ENCODE data around the gene ZYG11A. TPM values are rescaled to one million over a fixed set of nuclear protein-coding genes. Genes with fewer than 3 reads are reported as not detected.

The ZYG11A gene
- total and polyA plus RNA-seq, 2 of the 13 experiments (the other 11 are each of a cell fraction or from before 2014, with no cell fraction given): not detected

GRCh38 chr1:52937433-52938182, 95.0 kb downstream of the ZYG11A start:
- POLR2A ChIA-PET: no interaction called here
- ATAC-seq: no peak

More at GRCh38 chr1:52937433-52938182, 95.0 kb downstream of the ZYG11A start:
- no TSS peak for BruUV-seq (replicated peaks)
- H3K27me3 ChIP-seq (ENCODE audit: control insufficient read depth in 1 of 2, insufficient read depth in 2 of 2, low read length in 2 of 2): no peaks in the 10 kb centered on the region
- H3K9ac ChIP-seq (ENCODE audit: insufficient read depth, low read depth, low read length): no peak overlapping the region
- H3K4me3 ChIP-seq (replicated peaks in 1 of 3; ENCODE audit: insufficient read depth in 1 of 3, low read depth in 2 of 3, low read length in 3 of 3): no peak overlapping the region
- H3K27ac ChIP-seq (ENCODE audit: extremely low read length, insufficient read depth, low read length): no peak overlapping the region
- intact Hi-C loops (cut with micrococcal nuclease; ENCODE audit: unreplicated experiment) (no loop called here), in situ Hi-C loops (cut with HindIII; ENCODE audit: extremely low pct_ligation_motif_present, low pct_unique_long_range_greater_than_20kb) (no loop called here)
- peaks cover 0 to 3% of the 10 kb centered on the region in 2 experiments; a peak in 2 of 5 replicates for H3K36me3 ChIP-seq (replicated peaks in 1 of 2; ENCODE audit: control insufficient read depth in 1 of 2, insufficient read depth in 2 of 2, low read length in 2 of 2)
- no peaks in the 10 kb centered on the region for H3K79me2 ChIP-seq (ENCODE audit: insufficient read depth, low read length)
- H2AFZ ChIP-seq (ENCODE audit: low read length): no peak overlapping the region
- FAIRE-seq (no peak), DNase-seq (ENCODE audit: low spot score) (no peak)
- TF ChIP-seq SP5 (CRISPR knock-in tag; IDR thresholded peaks at IDR 0.05; ENCODE audit: borderline replicate concordance, low read depth) (no peak), ZBED4 (CRISPR knock-in tag; IDR thresholded peaks at IDR 0.05; ENCODE audit: borderline replicate concordance) (no peak), ZNF546 (CRISPR knock-in tag; conservative IDR thresholded peaks at IDR 0.05) (no peak), NFE2L2 (IDR thresholded peaks at IDR 0.05; ENCODE audit: low read length) (no peak), ZNF788 (CRISPR knock-in tag; IDR thresholded peaks at IDR 0.05; ENCODE audit: borderline replicate concordance) (no peak), KLF9 (CRISPR knock-in tag; IDR thresholded peaks at IDR 0.05; ENCODE audit: low read depth) (no peak), ZSCAN22 (CRISPR knock-in tag; IDR thresholded peaks at IDR 0.05) (no peak), BHLHE40 (IDR thresholded peaks at IDR 0.05; ENCODE audit: low read length) (no peak), ZFP82 (CRISPR knock-in tag; IDR thresholded peaks at IDR 0.05; ENCODE audit: borderline replicate concordance) (no peak), TRIM24 (CRISPR knock-in tag; IDR thresholded peaks at IDR 0.05) (no peak), NFKBIZ (CRISPR knock-in tag; IDR thresholded peaks at IDR 0.05) (no peak), ZNF713 (CRISPR knock-in tag; IDR thresholded peaks at IDR 0.05) (no peak)
- no peaks in the 10 kb centered on the region for H3K9me3 ChIP-seq (ENCODE audit: low read length)
- CTCF ChIA-PET (ENCODE audit: low intra/inter-chr PET ratio, low total read pairs): no interaction called here
- 93% methylated on average over 3 of the region's 3 CpGs for WGBS (ENCODE audit: low lambda C conversion rate)
- no peaks in the 10 kb centered on the region for H4K20me1 ChIP-seq (ENCODE audit: insufficient read depth, low read length)
- H3K4me1 ChIP-seq (ENCODE audit: insufficient read depth, low read length): peaks cover 10% of the 10 kb centered on the region; the same call in 1 of the 2 replicates
- H3K4me2 ChIP-seq (ENCODE audit: low read depth, low read length): no peak overlapping the region

Measured in HepG2 (cell line).